Activated naive CD8-positive, alpha-beta T cell treated with anti-CD3 and anti-CD28 coated beads, Interleukin-2, amount 50 U/mL, for 16 hours (primary cell): Measurements from ENCODE around the gene WDR59.
"Not testable (repeated sequence)": the region's sequence is repeated elsewhere in the genome, so short reads cannot be mapped to it uniquely, and the experiment has no call there.

Experiments
- DNase-seq: peaks from one replicate; pipeline ENCODE4 v3.0.0-alpha.2; 2020; ENCODE audit warnings: low read depth, low spot score

The WDR59 gene

GRCh38 chr16:74852500-74852875 lies 132.4 kb downstream of the WDR59 start:
- DNase-seq, result no peak

DNA sequence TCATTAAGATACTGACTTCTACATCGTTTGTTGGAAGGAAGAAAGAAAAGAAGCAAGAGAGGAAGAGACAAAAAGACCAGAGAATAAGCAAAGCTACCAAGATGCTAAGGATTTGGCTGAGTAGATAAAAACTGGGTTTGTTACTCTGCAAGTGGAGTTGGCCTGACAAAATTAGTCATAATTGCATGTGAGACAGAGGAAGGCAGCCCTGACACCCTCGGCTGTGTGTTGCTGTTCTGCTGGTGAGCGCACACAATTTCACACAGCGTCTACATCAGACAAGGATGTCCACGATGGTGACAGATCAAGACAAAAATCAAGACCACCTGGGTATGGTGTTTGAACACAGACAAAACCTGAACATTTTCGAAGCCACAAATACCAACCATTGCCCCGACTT lies 134.9 kb downstream of the WDR59 start:
- DNase-seq, result no peak

DNA sequence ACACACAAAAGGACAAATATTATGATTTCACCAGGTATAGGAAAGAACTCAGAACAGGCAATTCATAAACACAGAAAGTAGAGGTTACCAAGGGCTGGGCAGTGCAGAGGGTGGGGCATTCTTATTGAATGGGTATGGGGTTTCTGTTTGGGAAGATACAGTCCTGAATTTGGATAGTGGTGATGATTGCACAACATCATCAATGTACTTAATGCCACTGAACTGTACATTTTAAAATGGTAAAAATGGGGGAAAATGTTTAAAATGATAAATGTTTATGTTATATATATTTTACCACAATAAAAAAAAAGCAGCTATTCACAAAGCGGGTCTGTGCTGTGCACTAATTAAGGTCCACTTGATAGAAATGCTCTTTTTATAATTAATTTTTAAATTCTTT lies 137.7 kb downstream of the WDR59 start:
- DNase-seq, result no peak

DNA sequence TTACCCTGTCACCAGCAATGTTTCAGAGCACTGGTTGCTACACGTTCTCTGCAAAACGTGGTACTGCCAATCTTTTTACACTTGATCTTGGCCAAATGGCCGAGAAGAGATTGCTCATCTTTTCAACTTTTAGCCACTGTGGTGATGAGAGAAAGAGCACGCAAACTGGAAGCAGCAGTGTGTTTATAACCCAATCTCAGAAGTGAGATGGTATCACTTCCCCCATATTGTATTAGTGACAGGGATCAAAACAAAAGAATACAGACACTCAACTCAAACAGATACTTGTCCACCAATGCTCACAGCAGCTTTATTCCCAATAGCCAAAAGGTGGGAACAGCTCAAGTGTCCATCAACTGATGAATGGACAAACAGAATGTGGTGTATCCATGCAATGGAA lies 138.2 kb downstream of the WDR59 start:
- no peak for DNase-seq

GRCh38 chr16:74844041-74844980 lies 140.6 kb downstream of the WDR59 start:
- DNase-seq, result no peak

DNA sequence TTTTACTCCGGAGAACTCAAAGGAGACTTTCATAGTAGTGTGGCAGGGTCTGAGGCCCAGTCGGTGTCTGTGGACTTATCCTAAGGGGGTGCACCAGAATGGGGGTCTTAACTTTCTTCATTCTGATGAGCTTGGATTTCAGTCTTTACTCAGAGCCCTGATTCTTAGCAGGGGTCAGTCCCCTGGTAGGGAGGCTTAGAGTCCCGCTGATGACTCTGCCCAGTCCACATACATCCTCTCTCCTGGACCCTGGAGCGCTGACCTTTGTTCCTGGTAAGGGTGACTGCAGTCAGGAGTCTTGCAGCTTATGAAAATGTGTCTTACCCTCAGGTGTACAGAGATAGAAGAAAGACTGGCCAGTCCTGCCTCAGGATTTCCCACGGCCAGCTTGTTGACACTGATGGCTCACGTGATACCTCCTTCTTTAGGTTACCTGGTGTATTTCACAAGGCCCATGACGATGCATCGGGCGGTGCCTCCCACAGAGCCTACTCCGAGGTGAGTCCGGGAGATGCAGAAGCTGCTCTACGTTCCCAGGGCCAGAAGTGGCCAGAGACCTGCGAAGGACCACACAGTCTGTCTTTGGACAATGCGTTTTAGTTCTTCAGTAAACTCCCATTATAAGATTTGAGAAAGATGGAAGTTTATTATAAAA lies 141.4 kb downstream of the WDR59 start:
- not testable (repeated sequence) for DNase-seq

- DNase-seq, result no peak
Observed at GRCh38 chr16:74842413-74842812, 142.5 kb downstream of the WDR59 start.

- DNase-seq, result no peak
Observed at GRCh38 chr16:74841904-74842303, 143.0 kb downstream of the WDR59 start.

DNA sequence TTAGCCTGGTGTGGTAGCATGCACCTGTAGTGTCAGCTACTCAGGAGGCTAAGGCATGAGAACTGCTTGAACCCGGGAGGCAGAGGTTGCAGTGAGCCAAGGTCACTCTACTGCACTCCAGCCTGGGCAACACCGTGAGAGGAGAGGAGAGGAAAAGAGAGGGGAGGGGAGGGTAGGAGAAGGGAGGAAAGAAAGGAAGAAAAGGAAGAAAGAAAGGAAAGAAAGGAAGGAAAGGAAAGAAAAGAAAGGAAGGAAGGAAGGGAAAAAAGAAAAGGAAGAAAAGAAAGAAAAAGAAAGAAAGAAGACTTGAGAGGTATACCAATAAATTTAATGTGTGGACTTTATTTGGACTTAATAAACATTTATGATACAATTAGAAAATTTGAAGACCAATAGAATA lies 143.5 kb downstream of the WDR59 start:
- no peak for DNase-seq

DNA sequence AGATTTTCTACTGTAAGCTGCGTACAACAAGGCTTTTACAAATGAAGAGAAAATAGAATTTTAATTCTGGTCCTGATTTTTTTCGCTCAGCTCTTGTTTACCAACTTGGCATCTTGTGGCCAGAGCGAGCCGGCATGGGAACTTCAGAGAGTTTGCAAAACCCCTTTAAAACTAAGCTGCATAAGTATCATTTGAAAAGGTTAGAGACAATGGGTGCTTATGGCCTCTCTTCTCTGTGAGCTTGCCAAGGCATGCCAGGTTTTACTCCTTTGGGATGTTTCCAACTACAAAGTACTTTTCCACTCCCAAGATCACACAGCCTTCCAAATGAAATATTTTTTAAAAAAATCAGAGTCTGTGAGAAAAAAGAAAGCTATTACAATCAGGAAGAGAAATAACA lies 147.9 kb downstream of the WDR59 start:
- DNase-seq, result no peak

- DNase-seq, result no peak
Observed at GRCh38 chr16:74836111-74836671, 148.7 kb downstream of the WDR59 start.

DNA sequence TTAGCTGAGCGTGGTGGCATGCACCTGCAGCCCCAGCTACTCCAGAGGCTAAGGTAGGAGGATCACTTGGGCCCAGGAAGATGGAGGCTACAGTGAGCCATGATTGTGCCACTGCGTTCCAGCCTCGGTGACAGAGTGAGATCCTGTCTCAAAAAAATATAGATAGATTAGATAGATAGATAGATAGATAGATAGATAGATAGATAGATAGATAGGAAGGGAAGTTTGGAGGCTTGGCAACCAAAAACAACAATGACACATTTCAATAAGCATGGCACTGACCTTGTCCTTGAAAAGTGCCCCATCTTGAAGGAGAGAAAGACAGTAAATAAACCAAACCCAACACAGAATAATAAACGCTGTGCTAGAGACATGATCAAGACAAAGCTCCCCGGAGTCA lies 152.7 kb downstream of the WDR59 start:
- no peak for DNase-seq

DNA sequence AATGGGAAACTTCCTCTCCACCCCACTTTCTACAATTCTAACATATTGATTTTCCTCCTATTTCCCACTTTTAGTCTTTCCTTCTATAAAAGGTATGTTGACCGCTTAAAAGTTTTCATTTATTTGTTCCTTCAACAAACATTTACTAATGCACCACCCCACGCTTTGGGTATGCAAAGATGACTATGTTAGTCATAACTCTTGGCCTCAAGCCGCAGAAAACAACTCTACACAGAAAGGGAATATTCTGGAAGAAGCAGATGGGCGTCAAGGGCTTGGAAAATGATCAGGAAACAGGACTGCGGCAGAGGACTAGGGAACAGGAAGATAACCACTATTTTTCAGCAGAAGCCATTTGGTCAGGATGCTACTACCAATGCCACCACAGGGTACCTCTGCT lies 153.5 kb downstream of the WDR59 start:
- DNase-seq, result no peak

GRCh38 chr16:74830648-74831047 lies 154.3 kb downstream of the WDR59 start:
- no peak for DNase-seq

DNA sequence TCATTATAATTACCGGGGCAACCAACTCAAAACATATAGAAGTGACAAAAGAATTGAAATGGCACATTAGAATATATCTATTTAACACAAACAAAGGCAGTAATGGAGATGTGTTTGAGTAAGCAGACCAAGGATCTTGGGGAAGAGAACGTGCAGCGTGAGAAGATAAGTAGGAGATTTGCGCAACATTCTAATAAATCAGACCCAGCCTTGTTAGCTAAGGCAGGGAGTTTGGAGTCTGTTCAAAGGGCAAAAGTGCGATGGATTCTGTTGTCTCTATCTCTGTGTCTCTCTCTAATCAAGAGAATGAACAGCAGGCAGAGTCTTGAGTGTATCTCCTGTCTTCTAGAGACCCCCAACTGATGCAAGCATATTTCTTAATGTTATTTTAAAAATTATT lies 155.3 kb downstream of the WDR59 start:
- no peak for DNase-seq

- DNase-seq, result no peak
Observed at GRCh38 chr16:74825941-74826340, 159.0 kb downstream of the WDR59 start.

GRCh38 chr16:74825016-74825415 lies 159.9 kb downstream of the WDR59 start:
- DNase-seq, result no peak
